GM20431 (cell line): ENCODE measurements around the gene TERT.
"Not testable (repeated sequence)": the region's sequence is repeated elsewhere in the genome, so short reads cannot be mapped to it uniquely, and the experiment has no call there.

Experiments
- in situ Hi-C: fragments of 300-500 bp; cut with MseI, MboI; formaldehyde crosslinking; loops from one replicate; pipeline ENCODE4 v1.15.0; 2020; ENCODE audit warnings: low sequenced_read_pairs; ENCODE audit not compliant: unreplicated experiment

TERT gene

GRCh38 chr5:1294835-1295649 is at the start of gene TERT:
TSS of gene TERT (minus strand) at chr5:1295068. CDS start at chr5:1294989, 79 bp downstream.
- in situ Hi-C loops, result no loop called here

DNA sequence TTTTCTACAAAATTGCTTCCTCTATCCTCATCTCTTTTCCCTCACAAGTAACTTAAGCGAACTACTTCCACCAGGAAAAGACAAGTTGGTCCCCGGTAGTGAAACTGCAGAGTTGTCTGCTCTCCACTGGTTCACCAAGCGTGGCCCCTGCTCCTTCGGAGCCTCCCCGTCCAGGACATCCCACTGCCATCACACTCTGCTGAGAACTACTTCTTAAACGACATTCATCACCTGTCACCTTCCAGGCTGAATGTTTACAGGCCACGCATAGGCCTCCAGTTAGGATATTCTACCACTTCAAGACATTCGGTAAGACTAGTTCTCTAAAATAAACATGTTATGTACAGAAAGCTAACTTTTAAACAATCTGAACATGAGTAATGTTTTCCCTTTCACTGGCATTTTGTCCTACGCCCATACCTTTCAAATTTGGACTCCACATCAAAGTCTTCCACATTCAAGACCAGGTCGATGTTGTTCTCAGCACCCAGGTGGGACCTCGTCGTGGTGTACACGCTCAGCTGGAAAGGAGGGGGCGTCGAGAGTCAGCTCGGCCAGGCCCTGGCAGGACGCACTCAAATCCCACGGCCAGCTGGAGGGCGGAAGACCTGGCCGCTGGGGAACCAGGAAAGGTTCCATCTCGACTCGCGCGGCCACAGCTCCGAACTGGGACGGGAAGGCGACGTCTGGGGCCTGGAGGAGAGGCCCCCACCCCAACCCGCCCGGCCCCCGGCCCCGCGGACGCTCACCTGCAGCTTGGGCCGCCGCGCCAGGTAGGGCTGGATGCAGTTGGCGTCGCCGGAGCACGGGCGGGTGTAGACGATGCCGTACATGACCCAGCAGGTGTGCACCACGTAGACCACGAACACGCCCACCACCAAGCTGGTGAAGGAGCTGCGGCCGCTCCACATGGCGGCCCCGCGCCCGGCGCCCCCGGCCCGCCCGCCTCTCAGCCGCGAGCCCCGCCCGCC is 49.3 kb upstream of the TERT start:
- in situ Hi-C loops, result no loop called here

DNA sequence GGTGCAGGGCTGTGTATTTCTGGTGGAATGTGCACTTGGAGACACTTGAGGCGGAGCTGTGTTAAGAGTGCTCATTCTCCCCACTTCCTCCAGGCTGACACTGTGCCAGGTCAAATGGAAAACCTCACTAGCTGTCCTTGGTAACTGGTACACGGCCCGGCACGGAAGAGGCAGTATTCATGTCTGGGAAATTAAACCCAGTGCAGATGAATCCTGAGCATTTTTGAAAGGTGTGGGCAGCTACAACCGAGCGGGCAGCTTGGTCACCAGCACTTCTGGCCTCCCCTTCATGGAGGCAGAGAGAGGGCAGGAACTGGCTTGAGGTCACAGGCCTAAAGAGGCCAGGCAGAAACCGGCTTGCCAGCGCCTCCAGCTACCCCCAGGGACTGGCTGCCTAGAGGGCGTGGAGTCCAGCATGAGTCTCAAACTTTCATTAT is 48.5 kb upstream of the TERT start:
- in situ Hi-C loops, result no loop called here

DNA sequence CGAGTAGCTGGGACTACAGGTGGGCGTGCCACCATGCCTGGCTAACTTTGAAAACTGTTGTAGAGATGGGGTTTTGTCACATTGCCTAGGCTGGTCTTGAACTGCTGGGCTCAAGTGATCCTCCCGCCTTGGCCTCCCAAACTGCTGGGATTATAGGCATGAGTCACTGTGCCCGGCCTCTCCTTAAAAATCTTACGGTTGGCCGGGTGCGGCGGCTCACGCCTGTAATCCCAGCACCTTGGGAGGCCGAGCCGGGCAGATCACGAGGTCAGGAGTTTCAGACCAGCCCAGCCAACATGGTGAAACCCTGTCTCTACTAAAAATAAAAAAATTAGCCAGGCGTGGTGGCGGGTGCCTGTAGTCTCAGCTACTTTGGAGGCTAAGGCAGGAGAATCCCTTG is 47.8 kb upstream of the TERT start:
- in situ Hi-C loops, result not testable (repeated sequence)

GRCh38 chr5:1342268-1342667 is 47.4 kb upstream of the TERT start:
- in situ Hi-C loops, result no loop called here

DNA sequence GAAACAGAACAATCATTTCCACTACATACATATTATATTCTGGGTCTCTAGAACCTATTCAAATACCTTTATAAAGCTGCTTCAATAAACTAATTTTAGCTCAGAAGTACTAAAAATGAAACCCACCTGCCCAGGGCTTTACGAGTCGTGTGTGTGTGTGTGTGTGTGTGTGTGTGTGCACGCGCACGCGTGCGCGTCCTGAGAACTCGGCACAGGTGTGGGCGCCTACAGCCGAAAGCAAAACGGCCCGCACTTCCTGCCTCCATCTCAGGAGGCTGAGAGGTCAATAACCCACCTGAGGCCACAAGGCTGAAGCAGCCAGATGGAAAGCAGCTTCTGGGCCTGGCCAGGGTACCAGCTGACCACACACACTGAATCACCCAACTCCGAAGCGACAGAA is 47.0 kb upstream of the TERT start:
- in situ Hi-C loops, result no loop called here

DNA sequence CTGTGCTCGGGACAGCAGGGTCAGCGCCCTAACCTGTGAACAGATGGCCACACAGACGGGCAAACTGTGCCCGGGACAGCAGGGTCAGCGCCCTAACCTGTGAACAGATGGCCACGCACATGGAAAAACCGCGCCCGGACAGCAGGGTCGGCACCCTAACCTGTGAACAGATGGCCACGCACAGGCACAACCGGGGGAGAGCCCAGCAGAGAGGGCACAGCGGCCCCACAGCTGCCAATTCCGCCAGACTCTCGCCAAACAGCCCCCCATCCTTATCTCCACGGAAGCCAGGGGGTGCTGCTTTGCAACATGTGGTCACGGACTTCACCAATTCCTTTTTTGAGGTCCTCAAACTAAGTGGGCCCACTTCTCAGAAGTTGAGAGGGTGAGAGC is 44.9 kb upstream of the TERT start:
- in situ Hi-C loops, result not testable (repeated sequence)

DNA sequence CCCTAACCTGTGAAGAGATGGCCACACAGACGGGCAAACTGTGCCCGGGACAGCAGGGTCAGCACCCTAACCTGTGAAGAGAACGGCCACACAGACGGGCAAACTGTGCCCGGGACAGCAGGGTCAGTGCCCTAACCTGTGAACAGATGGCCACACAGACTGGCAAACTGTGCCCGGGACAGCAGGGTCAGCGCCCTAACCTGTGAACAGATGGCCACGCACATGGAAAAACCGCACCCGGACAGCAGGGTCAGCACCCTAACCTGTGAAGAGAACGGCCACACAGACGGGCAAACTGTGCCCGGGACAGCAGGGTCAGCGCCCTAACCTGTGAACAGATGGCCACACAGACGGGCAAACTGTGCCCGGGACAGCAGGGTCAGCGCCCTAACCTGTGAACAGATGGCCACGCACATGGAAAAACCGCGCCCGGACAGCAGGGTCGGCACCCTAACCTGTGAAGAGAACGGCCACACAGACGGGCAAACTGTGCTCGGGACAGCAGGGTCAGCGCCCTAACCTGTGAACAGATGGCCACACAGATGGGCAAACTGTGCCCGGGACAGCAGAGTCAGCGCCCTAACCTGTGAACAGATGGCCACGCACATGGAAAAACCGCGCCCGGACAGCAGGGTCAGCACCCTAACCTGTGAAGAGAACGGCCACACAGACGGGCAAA is 44.4 kb upstream of the TERT start:
- in situ Hi-C loops, result not testable (repeated sequence)

GRCh38 chr5:1338506-1339070 is 43.7 kb upstream of the TERT start:
- in situ Hi-C loops, result no loop called here

DNA sequence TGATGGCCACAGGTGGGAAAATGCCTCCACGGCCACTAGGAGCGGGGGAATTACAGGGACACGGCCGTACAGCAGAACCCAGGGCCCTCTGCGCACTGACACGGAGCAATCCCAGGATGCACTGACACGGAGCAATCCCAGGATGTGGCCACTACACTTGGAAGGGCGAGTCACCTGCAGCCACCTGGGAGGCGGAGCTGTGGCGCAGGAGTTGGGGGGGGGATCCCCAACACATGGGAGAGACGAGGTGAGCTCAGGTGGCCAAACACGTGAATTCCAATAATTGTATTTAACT is 43.3 kb upstream of the TERT start:
- in situ Hi-C loops, result no loop called here

- in situ Hi-C loops, result no loop called here
These were observed 42.8 kb upstream of the TERT start for GRCh38 chr5:1337489-1338195.

DNA sequence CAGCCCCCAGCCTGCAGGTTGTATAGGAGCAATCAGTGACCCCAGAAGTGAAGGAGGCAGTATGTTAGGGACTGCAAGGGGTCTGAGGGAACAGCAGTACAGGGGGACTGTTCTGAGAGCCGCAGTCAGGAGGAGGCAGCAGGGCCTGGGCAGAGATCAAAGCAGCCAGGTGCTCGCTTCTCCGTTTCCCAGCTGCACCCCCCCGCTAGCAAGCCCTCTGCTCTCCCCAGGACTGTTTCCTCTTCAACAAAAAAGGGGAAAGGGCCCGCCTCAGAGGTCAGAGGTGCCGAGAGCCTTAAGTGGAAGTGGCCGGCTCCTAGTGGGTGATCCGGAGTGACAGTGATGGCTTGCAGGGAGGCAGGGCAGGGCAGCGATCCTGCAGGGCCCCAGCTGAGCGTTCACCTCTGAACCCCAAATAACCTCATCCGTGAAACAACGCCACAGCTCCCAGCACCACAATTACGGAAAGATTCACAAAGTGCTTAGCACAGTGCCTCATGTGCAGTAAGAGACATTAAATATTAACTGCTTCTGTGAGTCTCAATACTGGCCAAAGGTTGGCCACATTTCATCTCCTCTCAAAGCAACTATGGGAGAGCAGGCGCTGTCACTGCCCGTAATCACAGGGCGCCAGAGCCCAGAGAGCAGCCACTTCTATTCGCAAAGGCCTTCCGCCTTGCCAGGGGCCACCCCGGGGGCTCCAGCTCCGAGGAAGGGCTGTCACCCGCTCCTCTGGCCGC is 42.1 kb upstream of the TERT start:
- in situ Hi-C loops, result no loop called here

DNA sequence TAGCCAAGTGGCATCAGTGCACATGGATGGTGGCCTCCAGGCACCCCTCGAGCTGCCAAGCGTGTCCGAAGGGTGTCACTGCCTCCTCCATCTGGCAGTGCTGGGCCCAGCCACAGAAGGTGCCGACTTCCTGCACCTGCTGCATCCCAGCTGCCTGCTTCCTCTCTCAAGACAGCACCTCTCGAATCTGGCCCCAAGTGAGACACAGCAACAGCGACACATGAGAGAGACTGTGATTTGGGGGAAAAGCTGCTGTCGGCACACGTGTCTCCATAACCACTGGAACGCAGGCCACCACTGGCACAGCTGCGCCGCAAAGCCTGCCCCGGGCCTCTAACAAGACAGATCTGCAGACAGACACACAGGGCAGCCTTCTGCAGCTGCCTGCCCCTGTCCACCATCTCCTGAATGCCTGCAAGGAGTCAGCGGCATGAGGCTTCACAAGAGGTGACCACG is 41.3 kb upstream of the TERT start:
- in situ Hi-C loops, result no loop called here

DNA sequence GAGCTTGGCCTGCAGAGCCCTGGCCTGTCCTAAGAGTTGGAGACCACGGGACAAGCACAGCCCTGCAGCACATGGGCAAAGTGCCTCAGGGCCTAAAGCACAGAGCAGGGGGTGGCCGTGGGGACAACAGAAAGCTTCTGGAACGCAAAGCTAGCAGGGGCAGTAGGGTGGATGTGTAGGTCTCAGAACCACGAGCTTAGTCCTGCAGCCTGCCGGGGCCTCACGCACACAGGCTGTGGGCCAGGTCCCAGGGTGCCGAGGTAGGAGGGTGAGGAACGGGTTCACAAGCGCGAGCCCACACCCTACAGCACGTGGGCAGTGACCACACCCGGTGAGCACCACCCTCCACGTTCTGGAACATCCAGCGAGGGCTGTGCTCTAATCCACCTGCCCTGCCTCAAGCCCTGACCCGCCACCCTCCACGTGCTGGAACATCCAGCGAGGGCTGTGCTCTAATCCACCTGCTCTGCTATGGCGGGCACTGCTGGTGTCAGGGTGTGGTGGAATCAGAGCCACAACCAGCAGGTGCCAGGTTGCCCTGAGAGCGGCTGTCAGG is 40.8 kb upstream of the TERT start:
- in situ Hi-C loops, result no loop called here

- in situ Hi-C loops, result no loop called here
These were observed 40.1 kb upstream of the TERT start for GRCh38 chr5:1334831-1335539.

DNA sequence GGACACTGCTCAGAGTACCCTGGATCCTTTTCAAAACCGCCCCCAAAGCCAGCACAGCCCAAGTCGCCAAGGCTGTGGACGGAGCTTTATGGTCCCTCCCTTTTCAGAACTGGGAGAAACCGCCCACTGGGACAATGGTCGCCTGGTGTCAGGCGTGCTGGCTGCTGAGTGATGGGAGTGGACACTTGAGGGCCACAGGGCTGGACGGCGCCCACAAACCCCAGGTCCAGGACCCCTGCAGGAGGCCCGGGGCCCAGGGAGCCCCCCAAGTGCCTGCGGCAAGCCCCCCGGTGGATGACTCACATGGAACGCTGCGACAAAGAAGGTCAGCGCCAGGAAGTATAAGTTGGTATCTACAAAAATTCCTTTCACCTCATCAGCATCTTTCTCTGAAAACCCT is 39.1 kb upstream of the TERT start:
- in situ Hi-C loops, result no loop called here

DNA sequence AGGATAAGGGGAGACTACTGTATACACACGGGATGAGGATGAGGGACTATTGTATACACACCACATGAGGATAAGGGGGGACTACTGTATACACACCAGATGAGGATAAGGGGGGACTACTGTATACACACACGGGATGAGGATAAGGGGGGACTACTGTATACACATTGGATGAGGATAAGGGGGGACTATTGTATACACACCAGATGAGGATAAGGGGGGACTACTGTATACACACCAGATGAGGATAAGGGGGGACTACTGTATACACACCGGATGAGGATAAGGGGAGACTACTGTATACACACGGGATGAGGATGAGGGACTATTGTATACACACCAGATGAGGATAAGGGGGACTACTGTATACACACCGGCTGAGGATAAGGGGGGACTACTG is 38.4 kb upstream of the TERT start:
- in situ Hi-C loops, result not testable (repeated sequence)

GRCh38 chr5:1332461-1333001 is 37.7 kb upstream of the TERT start:
- in situ Hi-C loops, result no loop called here
